SK-N-SH (cell line): ENCODE results near the gene COIL.

Experiments used
- CHD2 ChIP-seq: fragments of 150-350 bp; IDR thresholded peaks from 2 replicates; pipeline ENCODE4 v1.6.1; 2018; ENCODE audit warnings: low read length; ENCODE audit not compliant: partially characterized antibody
- EP300 ChIP-seq, 2 experiments: IDR thresholded peaks; 2 replicates each; pipeline versions ENCODE4 v1.4.0 to v1.6.1; 2012; ENCODE audit warnings: borderline replicate concordance in 1 of 2, low read depth in 1 of 2, low read length in 1 of 2
- EZH2phosphoT487 ChIP-seq: fragments of 200-600 bp; sonication (generic); IDR thresholded peaks from 2 replicates; pipeline ENCODE4 v1.6.1; 2017; ENCODE audit warnings: low read depth, mixed run types, mild to moderate bottlenecking, antibody characterized with exemption, moderate library complexity, borderline replicate concordance
- POLR2AphosphoS5 ChIP-seq: IDR thresholded peaks from 2 replicates; pipeline ENCODE4 v1.6.1; 2012; ENCODE audit warnings: low read depth, low read length
- RAD21 ChIP-seq: IDR thresholded peaks from 2 replicates; pipeline ENCODE4 v1.6.1; 2012; ENCODE audit warnings: mild to moderate bottlenecking, low read length
- RFX5 ChIP-seq: IDR thresholded peaks from 2 replicates; pipeline ENCODE4 v1.6.1; 2012; ENCODE audit warnings: mild to moderate bottlenecking, improper control_type of control experiment, low read length
- TF ChIP-seq, protein P1 (sequence below): IDR thresholded peaks from 2 replicates; pipeline ENCODE4 v1.4.0; 2012; ENCODE audit warnings: low read depth
- TF ChIP-seq, protein P2 (sequence below): fragments of 200-600 bp; sonication (generic); IDR thresholded peaks from 2 replicates; pipeline ENCODE4 v1.6.1; 2017; ENCODE audit warnings: antibody characterized with exemption, mild to moderate bottlenecking, moderate library complexity
- TF ChIP-seq, protein P3 (sequence below): IDR thresholded peaks from 2 replicates; pipeline ENCODE4; 2012
- TF ChIP-seq, protein P4 (sequence below): IDR thresholded peaks from 2 replicates; pipeline ENCODE4 v1.4.0; 2012; ENCODE audit warnings: low read depth, borderline replicate concordance
- TF ChIP-seq, protein P5 (sequence below): IDR thresholded peaks from 2 replicates; pipeline ENCODE4 v1.6.1; 2012; ENCODE audit warnings: mild to moderate bottlenecking, low read depth, low read length, moderate library complexity

DNA sequence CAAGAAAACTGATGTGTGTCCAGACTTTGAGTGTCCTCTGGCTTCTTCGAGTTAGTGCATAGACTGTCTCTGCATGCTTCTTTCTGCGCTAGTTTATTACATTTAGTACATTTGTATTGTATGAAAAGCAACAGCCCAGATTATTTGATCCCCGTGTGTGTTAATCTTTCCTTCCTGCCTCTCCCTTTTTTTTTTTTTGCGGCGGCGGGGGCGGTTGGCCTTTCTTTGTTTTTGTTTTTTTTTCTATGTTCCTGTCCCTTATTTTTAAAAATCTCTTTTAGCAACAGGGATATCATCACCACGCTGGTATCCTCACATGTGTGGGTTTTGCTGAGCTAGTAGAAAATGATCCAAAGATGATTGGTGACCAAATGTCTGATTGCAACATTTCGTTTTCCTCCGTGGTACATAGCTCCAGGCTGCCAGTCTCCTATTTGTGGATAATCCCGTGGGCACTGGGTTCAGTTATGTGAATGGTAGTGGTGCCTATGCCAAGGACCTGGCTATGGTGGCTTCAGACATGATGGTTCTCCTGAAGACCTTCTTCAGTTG, 26.5 kb upstream of the COIL start:
- TF ChIP-seq EZH2phosphoT487 (no peak), POLR2AphosphoS5 (no peak), RAD21 (no peak), RFX5 (no peak), CHD2 (no peak), EP300 (IDR thresholded peaks at IDR 0.05; ENCODE audit: borderline replicate concordance in 1 of 2, low read depth in 1 of 2, low read length in 1 of 2) (no peak)
- TF ChIP-seq, protein P1, sequence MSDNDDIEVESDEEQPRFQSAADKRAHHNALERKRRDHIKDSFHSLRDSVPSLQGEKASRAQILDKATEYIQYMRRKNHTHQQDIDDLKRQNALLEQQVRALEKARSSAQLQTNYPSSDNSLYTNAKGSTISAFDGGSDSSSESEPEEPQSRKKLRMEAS = no peak
- TF ChIP-seq, protein P2, sequence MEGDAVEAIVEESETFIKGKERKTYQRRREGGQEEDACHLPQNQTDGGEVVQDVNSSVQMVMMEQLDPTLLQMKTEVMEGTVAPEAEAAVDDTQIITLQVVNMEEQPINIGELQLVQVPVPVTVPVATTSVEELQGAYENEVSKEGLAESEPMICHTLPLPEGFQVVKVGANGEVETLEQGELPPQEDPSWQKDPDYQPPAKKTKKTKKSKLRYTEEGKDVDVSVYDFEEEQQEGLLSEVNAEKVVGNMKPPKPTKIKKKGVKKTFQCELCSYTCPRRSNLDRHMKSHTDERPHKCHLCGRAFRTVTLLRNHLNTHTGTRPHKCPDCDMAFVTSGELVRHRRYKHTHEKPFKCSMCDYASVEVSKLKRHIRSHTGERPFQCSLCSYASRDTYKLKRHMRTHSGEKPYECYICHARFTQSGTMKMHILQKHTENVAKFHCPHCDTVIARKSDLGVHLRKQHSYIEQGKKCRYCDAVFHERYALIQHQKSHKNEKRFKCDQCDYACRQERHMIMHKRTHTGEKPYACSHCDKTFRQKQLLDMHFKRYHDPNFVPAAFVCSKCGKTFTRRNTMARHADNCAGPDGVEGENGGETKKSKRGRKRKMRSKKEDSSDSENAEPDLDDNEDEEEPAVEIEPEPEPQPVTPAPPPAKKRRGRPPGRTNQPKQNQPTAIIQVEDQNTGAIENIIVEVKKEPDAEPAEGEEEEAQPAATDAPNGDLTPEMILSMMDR = no peak
- TF ChIP-seq, protein P3, sequence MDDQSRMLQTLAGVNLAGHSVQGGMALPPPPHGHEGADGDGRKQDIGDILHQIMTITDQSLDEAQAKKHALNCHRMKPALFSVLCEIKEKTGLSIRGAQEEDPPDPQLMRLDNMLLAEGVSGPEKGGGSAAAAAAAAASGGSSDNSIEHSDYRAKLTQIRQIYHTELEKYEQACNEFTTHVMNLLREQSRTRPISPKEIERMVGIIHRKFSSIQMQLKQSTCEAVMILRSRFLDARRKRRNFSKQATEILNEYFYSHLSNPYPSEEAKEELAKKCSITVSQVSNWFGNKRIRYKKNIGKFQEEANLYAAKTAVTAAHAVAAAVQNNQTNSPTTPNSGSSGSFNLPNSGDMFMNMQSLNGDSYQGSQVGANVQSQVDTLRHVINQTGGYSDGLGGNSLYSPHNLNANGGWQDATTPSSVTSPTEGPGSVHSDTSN = no peak
- TF ChIP-seq, protein P4, sequence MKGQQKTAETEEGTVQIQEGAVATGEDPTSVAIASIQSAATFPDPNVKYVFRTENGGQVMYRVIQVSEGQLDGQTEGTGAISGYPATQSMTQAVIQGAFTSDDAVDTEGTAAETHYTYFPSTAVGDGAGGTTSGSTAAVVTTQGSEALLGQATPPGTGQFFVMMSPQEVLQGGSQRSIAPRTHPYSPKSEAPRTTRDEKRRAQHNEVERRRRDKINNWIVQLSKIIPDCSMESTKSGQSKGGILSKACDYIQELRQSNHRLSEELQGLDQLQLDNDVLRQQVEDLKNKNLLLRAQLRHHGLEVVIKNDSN = no peak
- TF ChIP-seq, protein P5, sequence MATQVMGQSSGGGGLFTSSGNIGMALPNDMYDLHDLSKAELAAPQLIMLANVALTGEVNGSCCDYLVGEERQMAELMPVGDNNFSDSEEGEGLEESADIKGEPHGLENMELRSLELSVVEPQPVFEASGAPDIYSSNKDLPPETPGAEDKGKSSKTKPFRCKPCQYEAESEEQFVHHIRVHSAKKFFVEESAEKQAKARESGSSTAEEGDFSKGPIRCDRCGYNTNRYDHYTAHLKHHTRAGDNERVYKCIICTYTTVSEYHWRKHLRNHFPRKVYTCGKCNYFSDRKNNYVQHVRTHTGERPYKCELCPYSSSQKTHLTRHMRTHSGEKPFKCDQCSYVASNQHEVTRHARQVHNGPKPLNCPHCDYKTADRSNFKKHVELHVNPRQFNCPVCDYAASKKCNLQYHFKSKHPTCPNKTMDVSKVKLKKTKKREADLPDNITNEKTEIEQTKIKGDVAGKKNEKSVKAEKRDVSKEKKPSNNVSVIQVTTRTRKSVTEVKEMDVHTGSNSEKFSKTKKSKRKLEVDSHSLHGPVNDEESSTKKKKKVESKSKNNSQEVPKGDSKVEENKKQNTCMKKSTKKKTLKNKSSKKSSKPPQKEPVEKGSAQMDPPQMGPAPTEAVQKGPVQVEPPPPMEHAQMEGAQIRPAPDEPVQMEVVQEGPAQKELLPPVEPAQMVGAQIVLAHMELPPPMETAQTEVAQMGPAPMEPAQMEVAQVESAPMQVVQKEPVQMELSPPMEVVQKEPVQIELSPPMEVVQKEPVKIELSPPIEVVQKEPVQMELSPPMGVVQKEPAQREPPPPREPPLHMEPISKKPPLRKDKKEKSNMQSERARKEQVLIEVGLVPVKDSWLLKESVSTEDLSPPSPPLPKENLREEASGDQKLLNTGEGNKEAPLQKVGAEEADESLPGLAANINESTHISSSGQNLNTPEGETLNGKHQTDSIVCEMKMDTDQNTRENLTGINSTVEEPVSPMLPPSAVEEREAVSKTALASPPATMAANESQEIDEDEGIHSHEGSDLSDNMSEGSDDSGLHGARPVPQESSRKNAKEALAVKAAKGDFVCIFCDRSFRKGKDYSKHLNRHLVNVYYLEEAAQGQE = no peak
